H1 (cell line): Measurements from ENCODE around the gene DHTKD1. TPM values are rescaled to one million over a fixed set of nuclear protein-coding genes. Genes with fewer than 3 reads are reported as not detected.
"Not testable (repeated sequence)": the region's sequence is repeated elsewhere in the genome, so short reads cannot be mapped to it uniquely, and the experiment has no call there.

Experiments used
- CTCF ChIA-PET: fragments of 300-600 bp; sonication (Branson Sonifier 250); formaldehyde crosslinking; loops from one replicate; lab custom pipeline; 2021; ENCODE audit not compliant: partially characterized antibody; lab: Charles Lee
- POLR2A ChIA-PET: fragments of 300-600 bp; sonication (Branson Sonifier 250); formaldehyde crosslinking; loops from one replicate; lab custom pipeline; 2021; ENCODE audit warnings: inconsistent platforms; ENCODE audit not compliant: partially characterized antibody; lab: Charles Lee
- DNase-seq, 2 experiments: peaks; one replicate each; pipeline versions ENCODE4 v3.0.0 to v3.0.0-alpha.2; 2010 to 2022; ENCODE audit warnings: low spot score in 2 of 2, low read depth in 1 of 2, mixed read lengths in 1 of 2
- FAIRE-seq: peaks from 2 replicates; lab custom pipeline; 2011; peaks lifted over from hg19 to GRCh38; lab: Jason Lieb, UNC
- H2AFZ ChIP-seq: 2 replicates; pipeline ENCODE4 v1.8.1; 2012; ENCODE audit warnings: low read length, inconsistent platforms
- H2AK5ac ChIP-seq: 2 replicates; pipeline ENCODE4 v1.6.1; 2013; ENCODE audit warnings: low read depth, low read length
- H2BK120ac ChIP-seq: replicated peaks from 2 replicates; pipeline ENCODE3; 2013; ENCODE audit warnings: low read depth, low read length, inconsistent platforms
- H2BK12ac ChIP-seq: 2 replicates; pipeline ENCODE4 v1.6.1; 2013; ENCODE audit warnings: low read depth, low read length
- H2BK15ac ChIP-seq: 2 replicates; pipeline ENCODE4 v1.6.1; 2013; ENCODE audit warnings: low read length
- H2BK20ac ChIP-seq: 2 replicates; pipeline ENCODE4 v1.6.1; 2013; ENCODE audit warnings: low read length
- H2BK5ac ChIP-seq: 2 replicates; pipeline ENCODE4 v1.6.1; 2013; ENCODE audit warnings: low read depth, low read length
- H3K14ac ChIP-seq: 2 replicates; pipeline ENCODE4 v1.6.1; 2013; ENCODE audit warnings: inconsistent platforms; ENCODE audit not compliant: insufficient read length
- H3K18ac ChIP-seq: 2 replicates; pipeline ENCODE4 v1.6.1; 2013; ENCODE audit warnings: low read length; ENCODE audit errors: extremely low read depth
- H3K23ac ChIP-seq: 2 replicates; pipeline ENCODE4 v1.6.1; 2013; ENCODE audit warnings: inconsistent platforms; ENCODE audit not compliant: insufficient read length
- H3K23me2 ChIP-seq: 2 replicates; pipeline ENCODE4 v1.6.1; 2013; ENCODE audit warnings: low read depth, low read length
- H3K27ac ChIP-seq: 2 replicates; pipeline ENCODE4 v1.6.1; 2011; ENCODE audit warnings: low read depth, low read length, inconsistent platforms
- H3K27me3 ChIP-seq, 4 experiments: replicated peaks in 1 of 4; 1 replicate in 1 of 4; 2 replicates in 3 of 4; pipeline versions ENCODE4 v1.6.1 to v1.8.1; 2011 to 2013; ENCODE audit warnings: low read length in 3 of 4, mild to moderate bottlenecking in 3 of 4, inconsistent platforms in 2 of 4, mixed read lengths in 2 of 4, moderate library complexity in 1 of 4; ENCODE audit not compliant: control insufficient read depth in 3 of 4, insufficient read depth in 3 of 4; ENCODE audit errors: extremely low read depth in 1 of 4
- H3K36me3 ChIP-seq, 4 experiments: 2 replicates each; pipeline versions ENCODE4 v1.6.1 to v1.8.1; 2011 to 2013; ENCODE audit warnings: mild to moderate bottlenecking in 4 of 4, low read length in 3 of 4, moderate library complexity in 2 of 4, control low read depth in 1 of 4, inconsistent platforms in 1 of 4; ENCODE audit not compliant: insufficient read depth in 4 of 4, control insufficient read depth in 2 of 4
- H3K4ac ChIP-seq: replicated peaks from 2 replicates; pipeline ENCODE3; 2013; ENCODE audit warnings: low read length, low read depth, mixed read lengths, inconsistent platforms; ENCODE audit not compliant: insufficient read length
- H3K4me1 ChIP-seq, 4 experiments: replicated peaks in 1 of 4; 1 replicate in 1 of 4; 2 replicates in 3 of 4; pipeline versions ENCODE4 v1.6.1 to v1.8.1; 2011 to 2013; ENCODE audit warnings: low read length in 3 of 4, inconsistent platforms in 2 of 4, mixed read lengths in 1 of 4; ENCODE audit not compliant: insufficient read depth in 4 of 4, control insufficient read depth in 3 of 4
- H3K4me2 ChIP-seq, 2 experiments: 2 replicates each; pipeline versions ENCODE4 v1.6.1 to v1.8.1; 2011 to 2013; ENCODE audit warnings: low read depth in 2 of 2, low read length in 2 of 2, control low read depth in 1 of 2, inconsistent platforms in 1 of 2, mild to moderate bottlenecking in 1 of 2; ENCODE audit not compliant: insufficient read depth in 1 of 2
- H3K4me3 ChIP-seq, 4 experiments: fragments of 200-600, 300-600 bp in 1 of 4; sonication (generic), shearing (Covaris generic), sonication (Bioruptor Twin) in 1 of 4; 2 replicates each; pipeline versions ENCODE4 v1.5.1 to v1.8.1; 2011 to 2016; ENCODE audit warnings: low read length in 4 of 4, low read depth in 3 of 4, control low read depth in 2 of 4, inconsistent platforms in 2 of 4, mild to moderate bottlenecking in 2 of 4, mixed read lengths in 1 of 4, moderate library complexity in 1 of 4; ENCODE audit not compliant: insufficient read depth in 2 of 4; ENCODE audit errors: extremely low read depth in 1 of 4
- H3K56ac ChIP-seq: replicated peaks from 2 replicates; pipeline ENCODE3; 2013; ENCODE audit warnings: low read depth, mild to moderate bottlenecking, mixed read lengths, low read length, inconsistent platforms; ENCODE audit not compliant: insufficient read length
- H3K79me1 ChIP-seq: 2 replicates; pipeline ENCODE4 v1.6.1; 2013; ENCODE audit warnings: low read depth, low read length, control low read depth
- H3K79me2 ChIP-seq, 2 experiments: 2 replicates each; pipeline versions ENCODE4 v1.6.1 to v1.8.1; 2012 to 2013; ENCODE audit warnings: low read length in 2 of 2, mild to moderate bottlenecking in 2 of 2, inconsistent platforms in 1 of 2; ENCODE audit not compliant: insufficient read depth in 2 of 2, control insufficient read depth in 1 of 2
- H3K9ac ChIP-seq, 4 experiments: replicated peaks in 1 of 4; 1 replicate in 1 of 4; 2 replicates in 3 of 4; pipeline versions ENCODE4 v1.6.1 to v1.8.1; 2011 to 2013; ENCODE audit warnings: low read depth in 3 of 4, low read length in 3 of 4, control low read depth in 2 of 4, mild to moderate bottlenecking in 2 of 4, moderate library complexity in 2 of 4, inconsistent platforms in 1 of 4; ENCODE audit errors: extremely low read depth in 1 of 4
- H3K9me3 ChIP-seq, 2 experiments: 2 replicates each; pipeline versions ENCODE4 v1.6.1 to v1.8.1; 2012 to 2013; ENCODE audit warnings: mild to moderate bottlenecking in 2 of 2, moderate library complexity in 2 of 2, control low read depth in 1 of 2, inconsistent platforms in 1 of 2, low read depth in 1 of 2, low read length in 1 of 2, mixed read lengths in 1 of 2; ENCODE audit not compliant: insufficient read depth in 2 of 2
- H4K20me1 ChIP-seq, 2 experiments: replicated peaks in 1 of 2; 2 replicates each; pipeline versions ENCODE3 to v1.8.1; 2011 to 2013; ENCODE audit warnings: inconsistent platforms in 2 of 2, low read length in 2 of 2, mild to moderate bottlenecking in 1 of 2; ENCODE audit not compliant: insufficient read depth in 2 of 2, control insufficient read depth in 1 of 2
- H4K5ac ChIP-seq: 2 replicates; pipeline ENCODE4 v1.6.1; 2013; ENCODE audit warnings: low read length, low read depth, mixed read lengths, inconsistent platforms; ENCODE audit not compliant: insufficient read length
- H4K8ac ChIP-seq: 2 replicates; pipeline ENCODE4 v1.8.0; 2013; ENCODE audit warnings: mild to moderate bottlenecking, moderate library complexity, low read length, inconsistent platforms; ENCODE audit not compliant: insufficient read depth; ENCODE audit errors: extremely low read depth
- H4K91ac ChIP-seq: replicated peaks from 2 replicates; pipeline ENCODE3; 2013; ENCODE audit warnings: low read length, mixed read lengths, inconsistent platforms; ENCODE audit not compliant: insufficient read length
- JUND ChIP-seq: IDR thresholded peaks from 2 replicates; pipeline ENCODE4 v1.6.1; 2011; ENCODE audit warnings: mild to moderate bottlenecking, improper control_type of control experiment, low read length
- SP4 ChIP-seq: IDR thresholded peaks from 2 replicates; pipeline ENCODE4 v1.6.1; 2012; ENCODE audit warnings: low read length, inconsistent platforms
- TAF1 ChIP-seq: IDR thresholded peaks from 2 replicates; pipeline ENCODE4 v1.6.1; 2011; ENCODE audit warnings: mild to moderate bottlenecking, low read depth, low read length
- TEAD4 ChIP-seq: IDR thresholded peaks from 2 replicates; pipeline ENCODE4 v1.6.1; 2012; ENCODE audit warnings: low read depth, low read length, inconsistent platforms, mixed read lengths
- WGBS, 2 experiments: shearing (Covaris generic) in 1 of 2; methylation state at CpG; one replicate each; pipeline versions ENCODE4 v1.1.6 to v1.1.7; 2013 to 2015; ENCODE audit warnings: low lambda C conversion rate in 2 of 2, mixed read lengths in 2 of 2, inconsistent platforms in 1 of 2, low coverage in 1 of 2, missing lambda C conversion rate in 1 of 2; ENCODE audit not compliant: insufficient replicate concordance in 2 of 2, insufficient coverage in 1 of 2, insufficient read length in 1 of 2; ENCODE audit errors: extremely low coverage in 1 of 2, missing lambda C conversion rate in 1 of 2; 5-methylcytosine and 5-hydroxymethylcytosine counted together
- polyA plus RNA-seq, 7 experiments: library from polyadenylated mRNA; depleted of rRNA in 3 of 7; stranded (reverse) in 5 of 7; unstranded in 2 of 7; fragments of >200 nt in 5 of 7; fragments of 200-250 nt in 2 of 7; gene quantifications; 1 replicate in 5 of 7; 2 replicates in 1 of 7; 4 replicates in 1 of 7; pipeline versions ENCODE4 v1.2.1 to v1.2.3, GENCODE V29; 2011 to 2013; ENCODE audit warnings: missing spikeins in 2 of 7, mixed read lengths in 2 of 7
- total RNA-seq: library from RNA; stranded (reverse); fragmentation: NEBNext Ultra II Directional; extraction: Animal tissue kit (Norgen Biotek cat#: 25700); gene quantifications from 2 replicates; pipeline ENCODE4 v1.2.1, GENCODE V29; 2021
- TF ChIP-seq, protein P1 (sequence below): IDR thresholded peaks from 2 replicates; pipeline ENCODE4 v1.6.1; 2012; ENCODE audit warnings: inconsistent platforms

The DHTKD1 gene
- total and polyA plus RNA-seq, 2 of the 8 experiments (the other 6 are each of a cell fraction or from before 2014, with no cell fraction given), result 49.8 to 74.9 TPM

- TF ChIP-seq JUND, result no peak
- TF ChIP-seq TEAD4, result no peak
- no peak for TF ChIP-seq TAF1
- TF ChIP-seq, protein P1, sequence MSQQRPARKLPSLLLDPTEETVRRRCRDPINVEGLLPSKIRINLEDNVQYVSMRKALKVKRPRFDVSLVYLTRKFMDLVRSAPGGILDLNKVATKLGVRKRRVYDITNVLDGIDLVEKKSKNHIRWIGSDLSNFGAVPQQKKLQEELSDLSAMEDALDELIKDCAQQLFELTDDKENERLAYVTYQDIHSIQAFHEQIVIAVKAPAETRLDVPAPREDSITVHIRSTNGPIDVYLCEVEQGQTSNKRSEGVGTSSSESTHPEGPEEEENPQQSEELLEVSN, result no peak
- no peak for TF ChIP-seq SP4
Measured at GRCh38 chr10:12091421-12091820, 22.7 kb downstream of the DHTKD1 start (continued).

DNA sequence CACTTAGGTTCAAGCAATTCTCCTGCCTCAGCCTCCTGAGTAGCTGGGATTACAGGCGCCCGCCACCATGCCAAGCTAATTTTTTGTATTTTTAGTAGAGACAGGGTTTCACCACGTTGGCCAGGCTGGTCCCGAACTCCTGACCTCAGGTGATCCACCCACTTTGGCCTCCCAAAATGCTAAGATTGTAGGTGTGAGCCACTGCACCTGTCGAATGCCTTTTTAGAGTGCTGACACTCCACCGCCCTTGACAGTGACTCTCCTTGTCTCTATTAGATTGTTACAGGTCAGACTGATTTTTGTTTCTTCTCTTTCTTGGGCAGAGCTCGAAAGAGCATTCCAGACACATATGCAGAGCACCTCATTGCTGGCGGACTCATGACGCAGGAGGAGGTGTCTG lies 28.6 kb downstream of the DHTKD1 start:
- not testable (repeated sequence) for DNase-seq

More for the DNA sequence above, 28.6 kb downstream of the DHTKD1 start:
- H3K18ac ChIP-seq, H4K8ac ChIP-seq, CTCF ChIA-PET, H3K56ac ChIP-seq, FAIRE-seq, H3K4me3 ChIP-seq, H2BK15ac ChIP-seq, H3K4ac ChIP-seq, H2BK12ac ChIP-seq, H3K14ac ChIP-seq, H2AFZ ChIP-seq, H3K27me3 ChIP-seq, H3K9ac ChIP-seq, H3K79me1 ChIP-seq, H3K4me2 ChIP-seq, H3K23me2 ChIP-seq, H3K79me2 ChIP-seq, H3K27ac ChIP-seq, H4K91ac ChIP-seq, H2BK20ac ChIP-seq, H2AK5ac ChIP-seq, H2BK120ac ChIP-seq, H3K9me3 ChIP-seq, H4K5ac ChIP-seq, H3K4me1 ChIP-seq, H2BK5ac ChIP-seq, H3K23ac ChIP-seq, H4K20me1 ChIP-seq: not testable (repeated sequence)
- 87% methylated on average over 9 of the region's 9 CpGs; no CpG with 5 or more reads in 1 of the 2 experiments for WGBS, 2 experiments
- POLR2A ChIA-PET, result interaction anchor here (1.0 to 1.2 kb wide), 2 partner anchors 11 to 98 kb away, joined by 3 read pairs; partner anchors contain the start of genes CDC123 and NUDT5
- H3K36me3 ChIP-seq, result peaks cover 15 to 63% (median 49%) of the 10 kb centered on the region in 4 experiments
